Smooth muscle cell (in vitro differentiated cells): Measurements from ENCODE around the gene PGF. TPM values are rescaled to one million over a fixed set of nuclear protein-coding genes. Genes with fewer than 3 reads are reported as not detected.
"Not testable (repeated sequence)": the region's sequence is repeated elsewhere in the genome, so short reads cannot be mapped to it uniquely, and the experiment has no call there.

ENCODE experiments used
- DNase-seq: peaks from one replicate; lab custom pipeline; 2025; ENCODE audit not compliant: unreplicated experiment; lab: John Stamatoyannopoulos, UW
- H2AFZ ChIP-seq: fragments of 200-600 bp; sonication (generic); 2 replicates; pipeline ENCODE4 v1.6.0; 2016; ENCODE audit warnings: antibody characterized with exemption, low read depth, mild to moderate bottlenecking
- H3F3A ChIP-seq: fragments of 200-600 bp; sonication (generic); 2 replicates; pipeline ENCODE4 v1.6.0; 2017; ENCODE audit warnings: antibody characterized with exemption, low read depth
- H3K27ac ChIP-seq: fragments of 200-600 bp; sonication (generic); 2 replicates; pipeline ENCODE4 v1.5.1; 2016; ENCODE audit warnings: low read depth, mild to moderate bottlenecking
- H3K27me3 ChIP-seq: fragments of 200-600 bp; sonication (generic); 2 replicates; pipeline ENCODE4 v1.6.1; 2016; ENCODE audit warnings: low read depth, mild to moderate bottlenecking
- H3K36me3 ChIP-seq: fragments of 200-600 bp; sonication (generic); 2 replicates; pipeline ENCODE4 v1.5.1; 2016; ENCODE audit warnings: low read depth
- H3K4me1 ChIP-seq: fragments of 200-600 bp; sonication (generic); 2 replicates; pipeline ENCODE4 v1.5.1; 2016; ENCODE audit warnings: low read depth
- H3K4me2 ChIP-seq: fragments of 200-600 bp; sonication (generic); 2 replicates; pipeline ENCODE4 v1.6.0; 2016; ENCODE audit warnings: mild to moderate bottlenecking
- H3K4me3 ChIP-seq: fragments of 200-600 bp; sonication (generic); 2 replicates; pipeline ENCODE4 v1.5.1; 2016; ENCODE audit warnings: mild to moderate bottlenecking
- H3K79me2 ChIP-seq: fragments of 200-600 bp; sonication (generic); 2 replicates; pipeline ENCODE4 v1.6.0; 2016; ENCODE audit warnings: low read depth, mild to moderate bottlenecking
- H3K9ac ChIP-seq: fragments of 200-600 bp; sonication (generic); 2 replicates; pipeline ENCODE4 v1.6.0; 2016; ENCODE audit warnings: low read depth
- H3K9me3 ChIP-seq: fragments of 200-600 bp; sonication (generic); replicated peaks from 2 replicates; pipeline ENCODE4 v1.5.1; 2016; ENCODE audit warnings: low read depth
- H4K20me1 ChIP-seq: fragments of 200-600 bp; sonication (generic); 2 replicates; pipeline ENCODE4 v1.6.0; 2016; ENCODE audit warnings: low read depth
- WGBS: methylation state at CpG from one replicate; pipeline ENCODE4 v1.1.7; 2016; ENCODE audit warnings: low lambda C conversion rate; 5-methylcytosine and 5-hydroxymethylcytosine counted together
- polyA plus RNA-seq: library from polyadenylated mRNA; unstranded; fragments of >200 nt; fragmentation: Nextera tagmentation; extraction: Ambion mirVana; gene quantifications from 2 replicates; pipeline ENCODE4 v1.2.1, GENCODE V29; 2016
- total RNA-seq: library from RNA; depleted of rRNA; stranded (reverse); fragments of >200 nt; gene quantifications from 2 replicates; pipeline ENCODE4 v1.2.3, GENCODE V29; 2014
- TF ChIP-seq, protein P1 (sequence below): fragments of 200-600 bp; sonication (generic); IDR thresholded peaks from 2 replicates; pipeline ENCODE4 v1.5.1; 2017; ENCODE audit warnings: borderline replicate concordance, mild to moderate bottlenecking, antibody characterized with exemption; ENCODE audit not compliant: insufficient read depth, poor library complexity, severe bottlenecking

PGF gene
- total and polyA plus RNA-seq, 2 experiments from 2014 or later: 15.4 to 30.6 TPM

GRCh38 chr14:74932401-74932901 lies 22.9 kb downstream of the PGF start:
- no peaks in the 10 kb centered on the region for H3K79me2 ChIP-seq
- H3K4me2 ChIP-seq: no peak overlapping the region
- H3K9ac ChIP-seq: no peak overlapping the region
- no peaks in the 10 kb centered on the region for H3K4me1 ChIP-seq
- H3K4me3 ChIP-seq: no peak overlapping the region
- no peak overlapping the region for H3K27ac ChIP-seq
- WGBS: 64% methylated on average over 6 of the region's 6 CpGs
- H3F3A ChIP-seq: no peaks in the 10 kb centered on the region
- no peak for DNase-seq
- H3K27me3 ChIP-seq: peaks cover 5% of the 10 kb centered on the region
- H4K20me1 ChIP-seq: no peaks in the 10 kb centered on the region
- H3K36me3 ChIP-seq: no peaks in the 10 kb centered on the region
- TF ChIP-seq, protein P1, sequence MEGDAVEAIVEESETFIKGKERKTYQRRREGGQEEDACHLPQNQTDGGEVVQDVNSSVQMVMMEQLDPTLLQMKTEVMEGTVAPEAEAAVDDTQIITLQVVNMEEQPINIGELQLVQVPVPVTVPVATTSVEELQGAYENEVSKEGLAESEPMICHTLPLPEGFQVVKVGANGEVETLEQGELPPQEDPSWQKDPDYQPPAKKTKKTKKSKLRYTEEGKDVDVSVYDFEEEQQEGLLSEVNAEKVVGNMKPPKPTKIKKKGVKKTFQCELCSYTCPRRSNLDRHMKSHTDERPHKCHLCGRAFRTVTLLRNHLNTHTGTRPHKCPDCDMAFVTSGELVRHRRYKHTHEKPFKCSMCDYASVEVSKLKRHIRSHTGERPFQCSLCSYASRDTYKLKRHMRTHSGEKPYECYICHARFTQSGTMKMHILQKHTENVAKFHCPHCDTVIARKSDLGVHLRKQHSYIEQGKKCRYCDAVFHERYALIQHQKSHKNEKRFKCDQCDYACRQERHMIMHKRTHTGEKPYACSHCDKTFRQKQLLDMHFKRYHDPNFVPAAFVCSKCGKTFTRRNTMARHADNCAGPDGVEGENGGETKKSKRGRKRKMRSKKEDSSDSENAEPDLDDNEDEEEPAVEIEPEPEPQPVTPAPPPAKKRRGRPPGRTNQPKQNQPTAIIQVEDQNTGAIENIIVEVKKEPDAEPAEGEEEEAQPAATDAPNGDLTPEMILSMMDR: no peak
- no peak overlapping the region for H2AFZ ChIP-seq
- no peaks in the 10 kb centered on the region for H3K9me3 ChIP-seq

DNA sequence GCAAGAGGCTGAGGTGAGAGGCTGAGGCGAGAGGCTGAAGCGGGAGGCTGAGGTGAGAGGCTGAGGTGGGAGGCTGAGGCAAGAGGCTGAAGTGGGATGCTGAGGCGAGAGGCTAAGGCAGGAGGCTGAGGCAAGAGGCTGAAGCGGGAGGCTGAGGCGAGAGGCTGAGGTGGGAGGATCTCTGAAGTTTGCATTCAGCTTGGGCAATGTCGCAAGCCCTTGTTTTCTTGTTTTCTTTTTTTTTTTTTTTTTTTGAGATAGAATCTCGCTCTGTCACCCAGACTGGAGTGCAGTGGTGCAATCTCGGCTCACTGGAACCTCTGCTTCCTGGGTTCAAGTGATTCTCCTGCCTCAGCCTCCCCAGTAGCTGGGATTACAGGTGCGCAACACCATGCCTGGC lies 23.7 kb downstream of the PGF start:
- H3K4me2 ChIP-seq, H4K20me1 ChIP-seq, H3F3A ChIP-seq, H3K4me3 ChIP-seq, H3K4me1 ChIP-seq, DNase-seq, H3K9me3 ChIP-seq, H2AFZ ChIP-seq, H3K27ac ChIP-seq, H3K36me3 ChIP-seq, H3K9ac ChIP-seq, H3K79me2 ChIP-seq: not testable (repeated sequence)
- WGBS: 81% methylated on average over 7 of the region's 9 CpGs
- H3K27me3 ChIP-seq: peaks cover 10% of the 10 kb centered on the region

- Histone ChIP-seq H2AFZ (no peak overlapping the region), H3K27me3 (peaks cover 18% of the 10 kb centered on the region), H3K9ac (no peak overlapping the region), H4K20me1 (no peaks in the 10 kb centered on the region), H3K4me2 (no peak overlapping the region), H3K27ac (no peak overlapping the region), H3K4me3 (no peak overlapping the region), H3K4me1 (no peaks in the 10 kb centered on the region), H3K79me2 (no peaks in the 10 kb centered on the region), H3K9me3 (no peaks in the 10 kb centered on the region), H3F3A (no peaks in the 10 kb centered on the region), H3K36me3 (no peaks in the 10 kb centered on the region)
- 81% methylated on average over 6 of the region's 6 CpGs for WGBS
- DNase-seq: no peak
- TF ChIP-seq, protein P1: no peak
Measured at GRCh38 chr14:74929242-74929641, 26.2 kb downstream of the PGF start.

DNA sequence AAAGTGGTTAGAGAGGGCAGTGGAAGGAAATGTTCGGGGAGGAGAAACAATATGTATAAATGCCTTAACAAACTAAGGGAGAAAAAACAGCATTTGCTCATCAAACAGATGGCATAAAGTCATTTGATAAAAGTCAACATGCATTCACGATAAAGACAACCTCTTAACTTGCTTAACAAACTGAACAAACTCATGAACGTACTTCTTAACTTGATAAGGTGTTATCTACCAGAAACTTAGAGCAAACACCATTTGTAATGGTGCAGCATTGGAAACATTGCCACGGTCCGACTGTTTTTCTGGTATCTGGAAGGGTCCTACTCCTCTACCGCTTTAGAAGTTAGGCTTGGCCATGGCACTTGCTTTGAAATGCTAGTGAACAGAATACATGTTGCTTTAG lies 28.2 kb downstream of the PGF start:
- Histone ChIP-seq H3K9ac (no peak overlapping the region), H3K4me3 (no peak overlapping the region), H3K4me1 (no peaks in the 10 kb centered on the region), H3F3A (no peaks in the 10 kb centered on the region), H3K4me2 (no peak overlapping the region), H3K27ac (no peak overlapping the region), H3K9me3 (no peaks in the 10 kb centered on the region), H4K20me1 (no peaks in the 10 kb centered on the region), H2AFZ (no peak overlapping the region), H3K79me2 (no peaks in the 10 kb centered on the region), H3K27me3 (peaks cover 29% of the 10 kb centered on the region), H3K36me3 (no peaks in the 10 kb centered on the region)
- WGBS: 91% methylated on average over 6 of the region's 6 CpGs
- TF ChIP-seq, protein P1: no peak
- DNase-seq: no peak
